ENCODE measurements around the gene KCNJ15.

Gene KCNJ15

GRCh38 chr21:38268864-38269575 is 12.2 kb downstream of the KCNJ15 start:
- H3K4me3 ChIP-seq (ENCODE audit: low read length): no peak overlapping the region; the same call in 1 of the 2 replicates
- TF ChIP-seq ZNF274 (IDR thresholded peaks at IDR 0.05; ENCODE audit: low read depth, low read length): no peak

- no peak for TF ChIP-seq ZNF274 (IDR thresholded peaks at IDR 0.05; ENCODE audit: low read depth, low read length)
- H3K4me3 ChIP-seq (ENCODE audit: low read length): no peak overlapping the region; the same call in 1 of the 2 replicates
These were observed 12.8 kb downstream of the KCNJ15 start for GRCh38 chr21:38269576-38269936.

DNA sequence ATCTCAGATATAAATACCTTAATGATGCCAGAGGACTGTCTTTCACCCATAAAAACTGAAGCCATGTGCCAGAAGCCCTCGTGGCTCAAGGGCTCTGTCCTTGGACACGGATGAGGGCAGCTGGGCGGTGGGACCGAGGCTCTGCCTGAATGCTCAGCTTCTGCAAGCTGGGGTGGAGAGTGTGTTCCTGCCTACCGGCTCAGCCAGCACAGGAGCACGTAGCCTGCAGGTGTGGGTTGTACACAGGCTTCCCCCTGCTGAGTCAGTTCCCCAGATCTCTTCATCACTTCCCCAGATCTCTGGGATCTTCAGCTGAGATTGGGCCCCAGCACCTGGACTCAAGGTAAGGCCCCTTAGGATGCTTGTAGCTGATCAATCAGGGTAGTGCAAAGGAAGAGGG is 15.4 kb downstream of the KCNJ15 start:
- H3K4me3 ChIP-seq (ENCODE audit: low read length): no peak overlapping the region
- TF ChIP-seq ZNF274 (IDR thresholded peaks at IDR 0.05; ENCODE audit: low read depth, low read length): no peak

GRCh38 chr21:38273745-38274542 is 17.2 kb downstream of the KCNJ15 start:
- H3K4me3 ChIP-seq (ENCODE audit: low read length): no peak overlapping the region
- no peak for TF ChIP-seq ZNF274 (IDR thresholded peaks at IDR 0.05; ENCODE audit: low read depth, low read length)

- no peak overlapping the region for H3K4me3 ChIP-seq (ENCODE audit: low read length)
- no peak for TF ChIP-seq ZNF274 (IDR thresholded peaks at IDR 0.05; ENCODE audit: low read depth, low read length)
These were observed 20.8 kb downstream of the KCNJ15 start for GRCh38 chr21:38277501-38278131.

GRCh38 chr21:38280454-38280853 is 23.7 kb downstream of the KCNJ15 start:
- no peak for TF ChIP-seq ZNF274 (IDR thresholded peaks at IDR 0.05; ENCODE audit: low read depth, low read length)

DNA sequence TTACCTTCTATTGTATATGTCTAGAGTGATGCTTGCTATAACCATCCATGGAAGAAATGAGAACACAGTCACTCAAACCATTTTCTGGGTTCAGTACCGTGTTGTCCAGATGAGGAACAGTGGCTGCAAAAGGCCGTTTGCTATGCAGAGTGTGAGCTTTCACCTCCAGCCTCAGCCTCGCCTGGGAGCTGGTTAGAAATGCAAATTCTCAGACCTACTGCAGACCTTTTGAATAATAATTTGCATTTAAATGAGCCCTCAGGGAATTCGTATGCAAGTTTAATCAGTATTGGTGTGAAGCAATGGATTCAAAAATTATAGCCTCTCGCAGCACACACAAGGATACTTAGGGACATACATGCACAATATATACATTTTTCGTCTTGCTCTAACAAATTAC is 24.1 kb downstream of the KCNJ15 start:
- TF ChIP-seq ZNF274 (IDR thresholded peaks at IDR 0.05; ENCODE audit: low read depth, low read length): no peak
- no peak overlapping the region for H3K4me3 ChIP-seq (ENCODE audit: low read length)

More at GRCh38 chr21:38280454-38280853, 23.7 kb downstream of the KCNJ15 start:
- no peak overlapping the region for H3K4me3 ChIP-seq (ENCODE audit: low read length)

- H3K4me3 ChIP-seq (ENCODE audit: low read length): no peak overlapping the region
- no peak for TF ChIP-seq ZNF274 (IDR thresholded peaks at IDR 0.05; ENCODE audit: low read depth, low read length)
These were observed 26.1 kb downstream of the KCNJ15 start for GRCh38 chr21:38282921-38283320.

DNA sequence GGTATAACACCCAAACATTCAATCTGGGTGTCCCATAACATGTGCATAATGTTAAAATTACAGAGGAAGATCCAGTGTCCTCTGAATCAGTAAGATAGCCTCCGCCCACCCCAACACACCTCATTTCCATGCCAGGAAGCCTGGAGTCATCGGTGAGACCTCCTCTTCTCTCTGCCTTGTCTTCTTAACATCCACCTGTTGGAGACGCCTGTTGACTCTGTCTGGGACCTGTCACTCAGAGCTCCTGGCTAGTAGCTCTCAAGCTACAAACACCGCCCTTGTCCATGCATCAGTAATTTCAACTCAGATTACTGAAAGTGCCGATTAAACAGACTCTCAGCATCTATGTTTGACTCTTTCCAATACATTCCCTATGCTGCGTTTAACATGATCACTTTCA is 27.4 kb downstream of the KCNJ15 start:
- TF ChIP-seq ZNF274 (IDR thresholded peaks at IDR 0.05; ENCODE audit: low read depth, low read length): no peak
- H3K4me3 ChIP-seq (ENCODE audit: low read length): no peak overlapping the region

DNA sequence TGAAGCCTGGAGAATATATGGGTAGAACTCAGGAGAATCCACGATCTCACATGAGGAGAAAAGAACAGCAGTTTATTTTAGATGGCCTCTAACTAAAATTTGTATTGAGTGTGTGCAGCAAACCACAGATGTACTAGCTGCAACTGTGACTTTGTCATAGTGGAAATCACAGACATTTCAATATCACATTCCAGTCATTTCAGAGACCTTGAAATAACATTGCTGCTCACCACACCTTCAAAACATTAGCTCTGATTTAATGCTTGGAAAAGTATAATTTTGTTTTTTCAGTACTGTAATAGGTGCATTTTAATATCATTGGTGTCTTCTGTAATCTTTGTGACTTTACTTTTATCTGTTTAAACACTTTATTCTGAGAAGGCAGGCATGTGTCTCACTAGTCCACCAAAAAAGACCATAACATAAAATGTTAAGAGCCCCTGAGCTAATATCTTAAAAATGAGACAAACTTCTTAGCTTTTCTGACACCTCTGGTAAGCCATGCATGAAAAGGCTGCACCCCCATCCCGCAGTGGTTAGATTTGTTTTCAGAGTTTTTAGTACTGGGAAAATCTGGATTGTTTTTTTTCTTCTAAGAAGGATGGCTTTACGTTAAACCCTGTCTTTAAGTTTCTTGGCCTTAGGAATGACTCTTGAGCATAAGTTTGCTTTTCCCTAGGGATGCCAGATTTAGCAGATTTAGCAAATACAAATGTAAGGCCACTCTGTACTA is 30.1 kb downstream of the KCNJ15 start:
- no peak for TF ChIP-seq ZNF274 (IDR thresholded peaks at IDR 0.05; ENCODE audit: low read depth, low read length)
- no peak overlapping the region for H3K4me3 ChIP-seq (ENCODE audit: low read length)

GRCh38 chr21:38287476-38287875 is 30.7 kb downstream of the KCNJ15 start:
- TF ChIP-seq ZNF274 (IDR thresholded peaks at IDR 0.05; ENCODE audit: low read depth, low read length): no peak
- H3K4me3 ChIP-seq (ENCODE audit: low read length): no peak overlapping the region

DNA sequence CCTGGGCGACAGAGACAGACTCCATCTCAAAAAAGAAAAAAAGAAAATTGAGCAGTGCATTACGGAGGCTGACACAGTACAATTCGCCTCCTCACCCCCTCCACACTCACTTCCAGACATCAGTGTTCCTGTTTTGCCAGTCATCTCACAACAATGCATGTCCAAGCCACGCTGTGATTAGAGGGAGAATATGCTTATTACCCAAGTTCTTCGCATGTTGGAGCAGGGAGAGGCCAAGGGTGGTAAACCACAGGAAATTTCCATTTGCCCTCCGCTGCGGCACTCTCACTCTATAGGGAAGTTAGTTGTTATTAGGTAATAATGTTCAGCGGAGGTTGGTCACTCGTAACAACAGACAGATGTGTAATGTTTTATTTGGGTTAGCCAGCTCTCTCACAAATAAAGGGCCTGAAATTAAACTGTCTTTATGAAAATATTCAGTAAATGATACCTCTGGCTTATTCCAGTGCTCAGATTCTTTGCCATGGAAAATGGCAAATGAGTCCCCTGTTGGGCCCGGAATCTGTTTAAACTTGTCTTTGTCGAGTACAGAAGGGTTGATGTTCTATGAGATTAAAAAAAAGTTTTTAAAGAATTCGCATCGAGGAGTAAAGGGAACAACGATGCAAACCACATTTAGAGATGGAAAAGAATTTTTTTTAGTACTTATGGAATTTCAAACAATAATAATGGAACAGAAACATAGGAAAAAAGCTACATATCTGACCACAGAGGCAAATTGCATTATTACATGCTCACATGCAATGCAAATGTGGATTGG is 33.1 kb downstream of the KCNJ15 start:
- H3K4me3 ChIP-seq (ENCODE audit: low read length): no peak overlapping the region
- TF ChIP-seq ZNF274 (IDR thresholded peaks at IDR 0.05; ENCODE audit: low read depth, low read length): no peak

GRCh38 chr21:38290809-38291208 is 34.0 kb downstream of the KCNJ15 start:
- H3K4me3 ChIP-seq (ENCODE audit: low read length): no peak overlapping the region
- TF ChIP-seq ZNF274 (IDR thresholded peaks at IDR 0.05; ENCODE audit: low read depth, low read length): no peak

Data from GM08714 (cell line).